ENCODE measurements around the gene PPM1N.

DNA sequence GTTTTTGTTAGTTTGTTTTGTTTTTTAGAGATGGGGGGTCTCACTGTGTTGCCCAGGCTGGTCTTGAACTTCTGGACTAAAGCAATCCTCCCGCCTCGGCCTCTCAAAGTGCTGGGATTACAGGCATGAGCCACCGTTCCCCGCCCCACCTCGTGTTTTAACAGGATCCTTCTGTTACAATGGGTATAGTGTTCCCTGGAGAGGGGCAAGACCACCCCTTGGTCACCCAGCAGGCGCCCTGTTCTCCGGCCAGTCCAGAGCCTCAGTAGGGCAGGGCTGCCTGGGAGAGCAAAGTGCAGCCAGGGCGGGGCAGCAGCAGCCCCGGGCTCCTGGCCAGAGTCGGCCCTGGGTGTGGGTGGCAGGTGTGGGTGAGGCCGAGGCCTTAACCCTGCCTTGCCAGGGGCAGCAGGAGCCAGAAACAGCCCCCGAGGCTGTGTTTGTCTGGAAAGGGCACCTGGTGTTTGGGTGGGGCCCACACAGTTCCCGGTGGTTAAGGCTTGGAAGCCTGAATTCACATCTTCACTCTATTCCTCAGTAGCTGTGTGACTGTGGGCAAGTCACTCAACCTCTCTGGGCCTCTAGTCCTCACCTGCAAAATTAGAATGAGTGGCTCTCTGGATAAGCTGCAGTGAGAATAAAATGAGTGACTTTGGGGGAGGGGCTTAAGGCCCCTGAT lies 16.3 kb downstream of the PPM1N start:
- TF ChIP-seq EZH2 (IDR thresholded peaks at IDR 0.05; ENCODE audit: insufficient read depth, poor library complexity, severe bottlenecking): no peak
- TF ChIP-seq EZH2phosphoT487 (IDR thresholded peaks at IDR 0.05; ENCODE audit: insufficient read depth, low read depth): no peak
